Hepatocyte (in vitro differentiated cells): Measurements from ENCODE around the gene ZNF283.
"Not testable (repeated sequence)": the region's sequence is repeated elsewhere in the genome, so short reads cannot be mapped to it uniquely, and the experiment has no call there.

Source experiments
- EZH2 ChIP-seq: fragments of 200-600 bp; sonication (generic); IDR thresholded peaks from 2 replicates; pipeline ENCODE4 v1.6.1; 2016; ENCODE audit warnings: antibody characterized with exemption, mild to moderate bottlenecking, borderline replicate concordance
- EZH2phosphoT487 ChIP-seq: fragments of 200-600 bp; sonication (generic); IDR thresholded peaks from one replicate; pipeline ENCODE4 v1.6.1; 2018; ENCODE audit warnings: antibody characterized with exemption, mild to moderate bottlenecking, low read depth, moderate library complexity; ENCODE audit not compliant: unreplicated experiment, severe bottlenecking
- TF ChIP-seq, protein P1 (sequence below): fragments of 200-600 bp; sonication (generic); IDR thresholded peaks from 2 replicates; pipeline ENCODE4 v1.5.1; 2016; ENCODE audit warnings: antibody characterized with exemption, mild to moderate bottlenecking; ENCODE audit not compliant: poor library complexity

- TF ChIP-seq EZH2, EZH2phosphoT487: not testable (repeated sequence)
- TF ChIP-seq, protein P1, sequence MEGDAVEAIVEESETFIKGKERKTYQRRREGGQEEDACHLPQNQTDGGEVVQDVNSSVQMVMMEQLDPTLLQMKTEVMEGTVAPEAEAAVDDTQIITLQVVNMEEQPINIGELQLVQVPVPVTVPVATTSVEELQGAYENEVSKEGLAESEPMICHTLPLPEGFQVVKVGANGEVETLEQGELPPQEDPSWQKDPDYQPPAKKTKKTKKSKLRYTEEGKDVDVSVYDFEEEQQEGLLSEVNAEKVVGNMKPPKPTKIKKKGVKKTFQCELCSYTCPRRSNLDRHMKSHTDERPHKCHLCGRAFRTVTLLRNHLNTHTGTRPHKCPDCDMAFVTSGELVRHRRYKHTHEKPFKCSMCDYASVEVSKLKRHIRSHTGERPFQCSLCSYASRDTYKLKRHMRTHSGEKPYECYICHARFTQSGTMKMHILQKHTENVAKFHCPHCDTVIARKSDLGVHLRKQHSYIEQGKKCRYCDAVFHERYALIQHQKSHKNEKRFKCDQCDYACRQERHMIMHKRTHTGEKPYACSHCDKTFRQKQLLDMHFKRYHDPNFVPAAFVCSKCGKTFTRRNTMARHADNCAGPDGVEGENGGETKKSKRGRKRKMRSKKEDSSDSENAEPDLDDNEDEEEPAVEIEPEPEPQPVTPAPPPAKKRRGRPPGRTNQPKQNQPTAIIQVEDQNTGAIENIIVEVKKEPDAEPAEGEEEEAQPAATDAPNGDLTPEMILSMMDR, result not testable (repeated sequence)
Measured at GRCh38 chr19:43866923-43867322, 39.8 kb downstream of the ZNF283 start.
